ENCODE data around the gene PDE11A.
"Not testable (repeated sequence)": the region's sequence is repeated elsewhere in the genome, so short reads cannot be mapped to it uniquely, and the experiment has no call there.

The PDE11A gene

GRCh38 chr2:178072383-178073301 is at the start of gene PDE11A:
PDE11A (minus strand) TSS chr2:178072777; CDS start chr2:178072437, 340 bp downstream.
- peak; percentile 62 for DNase-seq

GRCh38 chr2:178119179-178119922 is 46.8 kb upstream of the PDE11A start:
- DNase-seq = no peak

GRCh38 chr2:178117725-178118124 is 45.1 kb upstream of the PDE11A start:
- DNase-seq = no peak

- no peak for DNase-seq
These were observed 42.7 kb upstream of the PDE11A start for GRCh38 chr2:178115271-178115670.

GRCh38 chr2:178114462-178114861 is 41.9 kb upstream of the PDE11A start:
- peak; percentile 11 for DNase-seq

- peak; percentile 93 for DNase-seq
These were observed 39.9 kb upstream of the PDE11A start, which contains the start of gene RBM45 for GRCh38 chr2:178112202-178113152. RBM45 (plus strand) TSS chr2:178112437; CDS start chr2:178112547, 110 bp downstream.

GRCh38 chr2:178111743-178112142 is 39.2 kb upstream of the PDE11A start:
- DNase-seq = no peak

GRCh38 chr2:178110681-178111080 is 38.1 kb upstream of the PDE11A start:
- no peak for DNase-seq

GRCh38 chr2:178109813-178110212 is 37.2 kb upstream of the PDE11A start:
- peak; percentile 61 for DNase-seq

GRCh38 chr2:178108176-178108575 is 35.6 kb upstream of the PDE11A start:
- no peak for DNase-seq

GRCh38 chr2:178106053-178106452 is 33.5 kb upstream of the PDE11A start:
- no peak for DNase-seq

- DNase-seq = no peak
These were observed 33.0 kb upstream of the PDE11A start for GRCh38 chr2:178105566-178105965.

- no peak for DNase-seq
These were observed 28.9 kb upstream of the PDE11A start for GRCh38 chr2:178101321-178102079.

- no peak for DNase-seq
These were observed 20.9 kb upstream of the PDE11A start for GRCh38 chr2:178093471-178093870.

GRCh38 chr2:178088774-178089270 is 16.2 kb upstream of the PDE11A start:
- no peak for DNase-seq

GRCh38 chr2:178084273-178084672 is 11.7 kb upstream of the PDE11A start:
- no peak for DNase-seq

GRCh38 chr2:178082408-178083045 is 9.9 kb upstream of the PDE11A start:
- no peak for DNase-seq

- DNase-seq = not testable (repeated sequence)
These were observed 6.7 kb upstream of the PDE11A start for GRCh38 chr2:178079279-178079678.

GRCh38 chr2:178076130-178076529 is 3.6 kb upstream of the PDE11A start:
- no peak for DNase-seq

GRCh38 chr2:178075006-178075326 is 2.4 kb upstream of the PDE11A start:
- no peak for DNase-seq
